Fibroblast of mammary gland (primary cell): Measurements from ENCODE around the gene EML1.

Experiments
- DNase-seq: peaks from one replicate; pipeline ENCODE4 v3.0.0-alpha.2; 2010; ENCODE audit warnings: low read depth
- H3K4me3 ChIP-seq: 2 replicates; pipeline ENCODE4 v1.5.1; 2011; ENCODE audit warnings: low read depth, mild to moderate bottlenecking, low read length, moderate library complexity; ENCODE audit not compliant: control insufficient read depth
- TF ChIP-seq, protein P1 (sequence below): conservative IDR thresholded peaks from 2 replicates; pipeline ENCODE4 v1.5.1; 2011; ENCODE audit warnings: low read depth, low read length, inconsistent platforms; ENCODE audit not compliant: control insufficient read depth, insufficient read depth

The EML1 gene

DNA sequence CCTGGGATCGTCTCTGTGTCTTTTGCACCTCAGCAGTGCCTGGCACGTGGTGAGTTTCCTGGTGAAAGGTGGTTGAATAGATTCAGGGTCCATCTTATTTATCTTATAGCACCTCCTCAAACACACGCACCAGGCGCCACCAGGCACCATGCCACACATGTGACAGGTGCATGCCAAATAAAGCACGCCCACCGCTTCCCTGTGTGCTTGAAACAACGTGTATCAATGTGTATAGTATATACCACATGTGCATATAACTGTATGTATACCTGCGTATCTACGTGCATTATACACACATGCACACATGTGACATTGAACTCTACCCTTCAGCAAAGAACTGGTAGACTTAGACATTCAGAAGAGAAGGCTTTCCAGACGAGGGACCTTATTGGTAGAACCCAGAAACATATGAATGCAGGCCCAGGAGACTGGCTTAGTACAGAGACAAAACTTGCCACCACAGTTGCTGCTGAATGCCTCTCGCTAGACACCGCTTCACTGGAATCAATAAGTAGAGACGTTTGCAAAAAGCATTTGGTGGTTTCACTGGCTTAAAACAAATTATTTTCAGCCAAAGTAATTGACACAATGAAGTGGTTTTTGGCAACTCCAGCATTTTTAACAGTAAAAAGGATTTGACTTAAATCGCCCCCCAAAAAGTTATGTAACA, 10.0 kb downstream of the EML1 start:
- DNase-seq: no peak
- TF ChIP-seq, protein P1, sequence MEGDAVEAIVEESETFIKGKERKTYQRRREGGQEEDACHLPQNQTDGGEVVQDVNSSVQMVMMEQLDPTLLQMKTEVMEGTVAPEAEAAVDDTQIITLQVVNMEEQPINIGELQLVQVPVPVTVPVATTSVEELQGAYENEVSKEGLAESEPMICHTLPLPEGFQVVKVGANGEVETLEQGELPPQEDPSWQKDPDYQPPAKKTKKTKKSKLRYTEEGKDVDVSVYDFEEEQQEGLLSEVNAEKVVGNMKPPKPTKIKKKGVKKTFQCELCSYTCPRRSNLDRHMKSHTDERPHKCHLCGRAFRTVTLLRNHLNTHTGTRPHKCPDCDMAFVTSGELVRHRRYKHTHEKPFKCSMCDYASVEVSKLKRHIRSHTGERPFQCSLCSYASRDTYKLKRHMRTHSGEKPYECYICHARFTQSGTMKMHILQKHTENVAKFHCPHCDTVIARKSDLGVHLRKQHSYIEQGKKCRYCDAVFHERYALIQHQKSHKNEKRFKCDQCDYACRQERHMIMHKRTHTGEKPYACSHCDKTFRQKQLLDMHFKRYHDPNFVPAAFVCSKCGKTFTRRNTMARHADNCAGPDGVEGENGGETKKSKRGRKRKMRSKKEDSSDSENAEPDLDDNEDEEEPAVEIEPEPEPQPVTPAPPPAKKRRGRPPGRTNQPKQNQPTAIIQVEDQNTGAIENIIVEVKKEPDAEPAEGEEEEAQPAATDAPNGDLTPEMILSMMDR: no peak
- H3K4me3 ChIP-seq: no peak overlapping the region

DNA sequence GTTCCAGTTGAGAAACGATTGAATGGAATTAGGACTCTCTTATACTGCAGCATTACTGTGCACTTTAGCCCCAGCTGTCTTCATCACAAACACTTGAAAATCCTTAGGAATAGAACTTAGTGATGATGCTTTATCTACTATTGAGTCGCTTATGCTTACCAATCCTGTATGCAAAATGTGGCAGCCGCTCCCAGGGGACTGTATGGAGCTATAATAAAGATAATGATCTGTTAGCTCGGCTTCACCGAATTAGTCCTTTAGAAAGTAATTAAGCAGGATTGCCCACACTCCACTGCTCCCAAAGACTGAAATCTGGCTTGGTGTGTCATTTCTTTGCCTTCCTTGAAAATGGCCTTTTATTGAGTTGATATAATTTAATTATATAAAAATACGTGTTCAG, 10.6 kb downstream of the EML1 start:
- H3K4me3 ChIP-seq: no peak overlapping the region
- TF ChIP-seq, protein P1: no peak
- DNase-seq: no peak

DNA sequence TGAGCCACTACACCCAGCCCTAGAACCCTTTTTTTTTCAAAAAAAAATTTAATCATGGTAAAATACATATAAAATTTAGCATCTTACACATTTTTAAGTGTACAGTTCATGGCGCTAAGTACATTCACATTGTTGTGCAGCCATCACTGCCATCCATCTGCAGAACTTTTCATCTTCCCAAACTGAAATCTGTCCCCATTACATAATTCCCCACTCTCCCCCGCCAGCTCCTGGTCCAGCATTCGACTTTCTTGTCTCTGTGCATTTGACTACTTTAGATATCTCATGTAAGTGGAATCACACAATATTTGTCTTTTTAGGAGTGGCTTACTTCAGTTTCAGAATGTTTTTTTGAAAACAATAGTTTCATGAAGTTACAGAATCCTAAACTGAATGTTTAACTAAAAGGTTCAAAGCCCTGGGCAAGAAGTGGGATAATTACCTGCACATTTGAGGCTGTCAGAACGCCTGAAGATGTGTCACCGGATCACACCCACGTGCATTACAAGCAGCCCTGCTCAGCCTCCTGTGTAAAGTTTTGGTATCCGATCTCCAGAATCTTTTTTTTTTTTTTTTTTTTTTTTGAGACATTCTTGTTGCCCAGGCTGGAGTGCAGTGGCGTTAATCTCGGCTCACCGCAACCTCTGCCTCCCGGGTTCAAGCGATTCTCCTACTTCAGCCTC, 12.7 kb downstream of the EML1 start:
- TF ChIP-seq, protein P1: no peak
- no peak overlapping the region for H3K4me3 ChIP-seq
- DNase-seq: peak; percentile 27

DNA sequence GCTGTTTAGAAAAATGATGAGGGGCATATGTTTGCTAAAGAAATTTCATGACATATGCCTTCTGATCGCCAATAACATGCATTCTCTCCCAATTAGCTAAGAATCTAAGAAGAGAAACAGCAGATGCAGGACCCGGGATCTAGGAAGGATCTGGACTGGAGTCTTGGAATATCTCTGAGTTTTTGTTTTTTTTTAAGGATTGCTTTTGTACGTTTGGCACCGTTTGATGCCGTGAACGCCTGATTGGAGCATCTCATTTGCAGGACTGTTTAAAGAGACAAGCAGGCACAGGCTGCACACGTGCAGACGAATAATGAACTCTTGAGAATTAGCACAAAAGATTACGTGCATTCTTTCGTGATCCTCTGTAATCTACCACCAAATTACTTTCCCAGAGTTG, 13.6 kb downstream of the EML1 start:
- H3K4me3 ChIP-seq: no peak overlapping the region
- DNase-seq: no peak
- TF ChIP-seq, protein P1: no peak

DNA sequence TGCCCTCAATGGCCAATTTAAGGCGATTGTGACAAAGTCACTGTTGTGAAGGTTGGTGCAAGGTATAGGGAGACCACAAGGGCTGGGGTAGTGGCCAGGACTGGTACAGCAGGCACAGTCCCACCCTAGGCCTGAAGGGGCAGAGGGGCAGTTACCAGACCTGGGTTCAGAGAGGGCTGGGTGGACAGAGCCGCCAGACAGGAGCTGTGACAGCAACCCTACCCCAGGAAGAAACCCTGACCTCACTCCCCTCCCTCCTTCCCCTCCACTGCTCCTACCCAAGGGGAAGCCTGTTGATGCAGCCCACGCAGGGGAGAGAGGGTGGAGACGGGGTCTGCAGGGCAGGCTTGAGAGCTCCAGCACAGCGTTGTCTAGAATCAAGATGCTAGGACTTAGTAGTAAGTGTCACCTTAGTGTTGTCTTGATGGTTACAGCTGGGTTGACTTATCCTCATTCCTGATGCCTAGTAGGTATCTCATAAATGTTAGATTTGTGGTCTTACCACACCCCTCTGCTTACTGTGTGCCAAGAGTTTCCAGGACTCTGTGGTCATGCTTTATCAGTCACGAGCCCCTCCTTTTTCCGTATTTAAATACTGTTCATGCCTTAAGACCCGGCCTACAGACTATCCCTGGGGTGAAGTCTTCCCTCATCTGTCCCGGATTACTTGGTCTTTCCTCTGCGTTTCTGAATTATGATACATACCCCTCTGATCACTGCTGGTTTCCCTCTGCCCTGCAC, 14.4 kb downstream of the EML1 start:
- TF ChIP-seq, protein P1: no peak
- DNase-seq: peak; percentile 62
- H3K4me3 ChIP-seq: no peak overlapping the region

DNA sequence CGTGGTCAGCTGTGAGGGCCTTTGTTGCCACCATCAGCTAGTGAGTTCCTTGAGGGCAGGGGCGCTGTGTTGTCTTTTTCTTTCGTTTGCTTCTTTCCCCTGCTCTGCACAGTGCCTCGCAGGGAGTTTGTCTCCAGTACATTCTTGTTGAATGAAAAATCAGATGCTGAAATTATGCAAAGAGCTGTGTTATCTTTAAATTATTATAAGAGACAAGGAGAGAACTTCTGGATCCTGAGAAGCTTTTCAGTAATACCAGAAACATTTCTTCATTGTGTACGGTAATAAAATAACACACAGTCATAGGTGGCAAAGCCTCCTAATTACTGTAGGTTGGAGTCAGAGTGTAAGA, 14.9 kb downstream of the EML1 start:
- H3K4me3 ChIP-seq: no peak overlapping the region
- no peak for DNase-seq
- TF ChIP-seq, protein P1: no peak
